Ishikawa (cell line): ENCODE measurements around the gene ANKMY1.

ENCODE experiments used
- CEBPB ChIP-seq: IDR thresholded peaks from 2 replicates; pipeline ENCODE4 v1.6.1; 2012
- EGR1 ChIP-seq: IDR thresholded peaks from 2 replicates; pipeline ENCODE4 v1.6.1; 2012
- EP300 ChIP-seq: IDR thresholded peaks from 2 replicates; pipeline ENCODE4 v1.6.1; 2012; ENCODE audit warnings: borderline replicate concordance
- FOXM1 ChIP-seq: IDR thresholded peaks from 2 replicates; pipeline ENCODE4 v1.6.1; 2012; ENCODE audit warnings: low read depth, borderline replicate concordance
- NFIC ChIP-seq: IDR thresholded peaks from 2 replicates; pipeline ENCODE4 v1.6.1; 2012
- RAD21 ChIP-seq: IDR thresholded peaks from 2 replicates; pipeline ENCODE4 v1.6.1; 2012; ENCODE audit warnings: low read depth
- TCF12 ChIP-seq: IDR thresholded peaks from 2 replicates; pipeline ENCODE4 v1.6.1; 2012; ENCODE audit warnings: low read depth
- USF1 ChIP-seq: IDR thresholded peaks from 2 replicates; pipeline ENCODE4 v1.6.1; 2012
- YY1 ChIP-seq: IDR thresholded peaks from 2 replicates; pipeline ENCODE4 v1.6.1; 2012; ENCODE audit warnings: low read depth
- ZBTB7A ChIP-seq: IDR thresholded peaks from 2 replicates; pipeline ENCODE4 v1.6.1; 2012; ENCODE audit warnings: low read depth

- no peak for TF ChIP-seq USF1
- TF ChIP-seq EGR1: no peak
- TF ChIP-seq NFIC: no peak
- TF ChIP-seq YY1: no peak
- no peak for TF ChIP-seq TCF12
- TF ChIP-seq EP300: no peak
- TF ChIP-seq ZBTB7A: no peak
- no peak for TF ChIP-seq FOXM1
- peak; percentile 89 for TF ChIP-seq RAD21
- TF ChIP-seq CEBPB: no peak
Measured at GRCh38 chr2:240513549-240514287, 44.1 kb downstream of the ANKMY1 start.
